Measurements from ENCODE around the gene SEMA3E. TPM values are rescaled to one million over a fixed set of nuclear protein-coding genes. Genes with fewer than 3 reads are reported as not detected.

Gene SEMA3E
- total and polyA plus RNA-seq, 2 experiments from 2014 or later: 7.0 to 14.0 TPM

DNA sequence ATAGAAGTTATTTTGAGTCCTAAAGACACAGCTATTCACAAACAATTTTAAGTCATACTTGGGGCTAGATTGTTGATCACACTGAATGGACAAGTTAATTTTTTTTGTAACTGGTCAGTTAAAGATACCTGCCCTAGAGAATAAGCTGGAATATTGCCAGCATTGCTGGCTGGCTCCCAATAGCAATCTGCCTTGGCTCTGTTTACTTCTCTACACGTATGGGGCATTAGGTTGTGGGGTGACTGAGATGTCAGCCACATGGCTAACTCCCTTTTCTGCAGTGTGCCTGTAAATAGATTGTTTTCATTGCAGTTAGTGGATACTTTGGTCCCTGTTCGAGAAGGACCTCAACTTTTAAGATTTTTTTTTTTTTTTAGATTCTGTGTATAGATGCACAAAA lies 128.2 kb downstream of the SEMA3E start:
- TF ChIP-seq, protein P1, sequence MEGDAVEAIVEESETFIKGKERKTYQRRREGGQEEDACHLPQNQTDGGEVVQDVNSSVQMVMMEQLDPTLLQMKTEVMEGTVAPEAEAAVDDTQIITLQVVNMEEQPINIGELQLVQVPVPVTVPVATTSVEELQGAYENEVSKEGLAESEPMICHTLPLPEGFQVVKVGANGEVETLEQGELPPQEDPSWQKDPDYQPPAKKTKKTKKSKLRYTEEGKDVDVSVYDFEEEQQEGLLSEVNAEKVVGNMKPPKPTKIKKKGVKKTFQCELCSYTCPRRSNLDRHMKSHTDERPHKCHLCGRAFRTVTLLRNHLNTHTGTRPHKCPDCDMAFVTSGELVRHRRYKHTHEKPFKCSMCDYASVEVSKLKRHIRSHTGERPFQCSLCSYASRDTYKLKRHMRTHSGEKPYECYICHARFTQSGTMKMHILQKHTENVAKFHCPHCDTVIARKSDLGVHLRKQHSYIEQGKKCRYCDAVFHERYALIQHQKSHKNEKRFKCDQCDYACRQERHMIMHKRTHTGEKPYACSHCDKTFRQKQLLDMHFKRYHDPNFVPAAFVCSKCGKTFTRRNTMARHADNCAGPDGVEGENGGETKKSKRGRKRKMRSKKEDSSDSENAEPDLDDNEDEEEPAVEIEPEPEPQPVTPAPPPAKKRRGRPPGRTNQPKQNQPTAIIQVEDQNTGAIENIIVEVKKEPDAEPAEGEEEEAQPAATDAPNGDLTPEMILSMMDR (IDR thresholded peaks at IDR 0.05; ENCODE audit: poor library complexity): no peak
- TF ChIP-seq EZH2 (IDR thresholded peaks at IDR 0.05; ENCODE audit: borderline replicate concordance) (no peak), EZH2phosphoT487 (IDR thresholded peaks at IDR 0.05; ENCODE audit: low read depth, severe bottlenecking, unreplicated experiment) (no peak)
- H3K79me2 ChIP-seq: no peaks in the 10 kb centered on the region

DNA sequence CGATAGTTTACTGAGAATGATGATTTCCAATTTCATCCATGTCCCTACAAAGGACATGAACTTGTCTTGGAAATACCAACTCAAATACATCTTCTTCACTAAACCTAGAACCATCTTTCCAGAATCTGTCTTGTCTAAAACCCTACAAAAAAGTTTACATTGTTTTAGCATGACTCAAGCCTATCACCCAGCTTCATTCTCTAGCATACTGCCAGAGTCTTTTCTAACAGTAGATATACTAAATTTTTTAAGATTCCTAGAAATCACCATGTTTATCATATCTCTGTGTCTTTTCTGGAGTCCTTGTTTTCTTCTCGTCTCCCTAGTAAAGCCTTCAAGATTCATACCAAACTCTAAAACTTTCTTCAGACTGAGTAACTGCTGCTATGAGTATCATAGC lies 129.7 kb downstream of the SEMA3E start:
- Histone ChIP-seq H3K27ac (no peak overlapping the region), H3K9me3 (ENCODE audit: low read depth) (no peaks in the 10 kb centered on the region), H2AFZ (no peak overlapping the region), H3K9me2 (replicated peaks; ENCODE audit: insufficient read depth) (no peaks in the 10 kb centered on the region), H3K36me3 (replicated peaks; ENCODE audit: insufficient read depth, low read depth) (no peaks in the 10 kb centered on the region), H3K4me1 (ENCODE audit: insufficient read depth) (no peaks in the 10 kb centered on the region), H3K4me3 (no peak overlapping the region), H4K20me1 (ENCODE audit: insufficient read depth, poor library complexity, severe bottlenecking) (no peaks in the 10 kb centered on the region), H3K4me2 (no peak overlapping the region), H3K27me3 (no peaks in the 10 kb centered on the region), H3K79me2 (no peaks in the 10 kb centered on the region)
- DNase-seq (ENCODE audit: low spot score): no peak
- WGBS (ENCODE audit: low lambda C conversion rate, missing lambda C conversion rate): 93% methylated on average over 2 of the region's 2 CpGs
- TF ChIP-seq, protein P1 (IDR thresholded peaks at IDR 0.05; ENCODE audit: poor library complexity): no peak
- TF ChIP-seq EZH2 (IDR thresholded peaks at IDR 0.05; ENCODE audit: borderline replicate concordance): no peak
- TF ChIP-seq EZH2phosphoT487 (IDR thresholded peaks at IDR 0.05; ENCODE audit: low read depth, severe bottlenecking, unreplicated experiment): no peak

More for the DNA sequence above, 128.2 kb downstream of the SEMA3E start:
- no peak overlapping the region for H3K4me3 ChIP-seq
- no peak overlapping the region for H2AFZ ChIP-seq
- H3K27ac ChIP-seq: no peak overlapping the region
- H3K9me3 ChIP-seq (ENCODE audit: low read depth): no peaks in the 10 kb centered on the region
- H3K27me3 ChIP-seq: no peaks in the 10 kb centered on the region
- DNase-seq (ENCODE audit: low spot score): no peak
- H3K4me1 ChIP-seq (ENCODE audit: insufficient read depth): no peaks in the 10 kb centered on the region
- no peak overlapping the region for H3K4me2 ChIP-seq
- H3K9me2 ChIP-seq (replicated peaks; ENCODE audit: insufficient read depth): no peaks in the 10 kb centered on the region
- 22% methylated on average over 2 of the region's 2 CpGs for WGBS (ENCODE audit: low lambda C conversion rate, missing lambda C conversion rate)
- H3K36me3 ChIP-seq (replicated peaks; ENCODE audit: insufficient read depth, low read depth): no peaks in the 10 kb centered on the region
- H4K20me1 ChIP-seq (ENCODE audit: insufficient read depth, poor library complexity, severe bottlenecking): no peaks in the 10 kb centered on the region

DNA sequence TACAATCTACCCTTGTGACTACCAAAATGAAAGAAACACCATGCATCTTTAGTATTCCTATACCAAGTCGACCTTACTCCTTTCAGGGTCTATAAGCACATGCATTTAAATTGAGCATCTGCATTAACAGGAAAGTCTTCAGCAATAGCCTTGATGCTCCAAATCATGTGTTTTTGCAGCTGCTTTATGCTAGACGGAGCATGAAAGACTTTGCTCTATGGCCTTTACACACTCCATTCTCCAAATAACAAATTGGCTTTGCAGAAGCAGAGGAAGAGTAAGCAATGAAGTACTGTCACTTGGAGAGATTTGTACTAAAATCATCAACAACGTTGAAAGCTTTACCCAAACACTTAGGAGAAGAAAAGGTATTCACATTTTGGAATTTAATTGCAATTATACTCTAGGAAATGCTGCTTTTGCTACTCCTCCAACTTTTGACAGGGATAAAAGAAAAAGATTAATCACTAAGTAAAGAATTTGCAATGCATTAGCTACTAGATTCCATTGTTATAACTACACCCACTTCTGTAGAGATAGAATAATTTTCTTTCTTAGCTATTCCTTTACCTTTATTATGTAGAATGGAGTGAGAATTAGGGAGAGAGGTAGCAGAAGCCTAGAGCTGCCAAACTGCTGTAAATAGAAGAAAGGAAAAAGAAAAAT lies 131.8 kb downstream of the SEMA3E start:
- Histone ChIP-seq H4K20me1 (ENCODE audit: insufficient read depth, poor library complexity, severe bottlenecking) (no peaks in the 10 kb centered on the region), H3K9me2 (replicated peaks; ENCODE audit: insufficient read depth) (no peaks in the 10 kb centered on the region), H3K79me2 (no peaks in the 10 kb centered on the region), H3K27me3 (no peaks in the 10 kb centered on the region), H3K27ac (no peak overlapping the region), H3K36me3 (replicated peaks; ENCODE audit: insufficient read depth, low read depth) (no peaks in the 10 kb centered on the region), H3K9me3 (ENCODE audit: low read depth) (no peaks in the 10 kb centered on the region), H2AFZ (no peak overlapping the region), H3K4me1 (ENCODE audit: insufficient read depth) (no peaks in the 10 kb centered on the region), H3K4me2 (no peak overlapping the region), H3K4me3 (no peak overlapping the region)
- TF ChIP-seq EZH2 (IDR thresholded peaks at IDR 0.05; ENCODE audit: borderline replicate concordance) (no peak), EZH2phosphoT487 (IDR thresholded peaks at IDR 0.05; ENCODE audit: low read depth, severe bottlenecking, unreplicated experiment) (no peak)
- TF ChIP-seq, protein P1 (IDR thresholded peaks at IDR 0.05; ENCODE audit: poor library complexity): no peak
- 71% methylated on average over 3 of the region's 3 CpGs for WGBS (ENCODE audit: low lambda C conversion rate, missing lambda C conversion rate)
- DNase-seq (ENCODE audit: low spot score): no peak
